ENCODE measurements around the gene PACSIN2.

Gene PACSIN2

GRCh38 chr22:42847110-42847509 lies 167.8 kb downstream of the PACSIN2 start:
- H3K27ac ChIP-seq, result no peak overlapping the region
- no peaks in the 10 kb centered on the region for H3K9me3 ChIP-seq (ENCODE audit: severe bottlenecking)
- no peak for TF ChIP-seq CTCF (IDR thresholded peaks at IDR 0.05; ENCODE audit: low read depth, low read length)
- H3K27me3 ChIP-seq (ENCODE audit: insufficient read depth, low read depth, severe bottlenecking), result no peaks in the 10 kb centered on the region
- H3K36me3 ChIP-seq, result peaks cover 16% of the 10 kb centered on the region
- DNase-seq, result no peak
- H3K4me3 ChIP-seq (ENCODE audit: low read depth, low read length), result no peak overlapping the region

GRCh38 chr22:42844756-42845155 lies 170.2 kb downstream of the PACSIN2 start:
- H3K27me3 ChIP-seq (ENCODE audit: insufficient read depth, low read depth, severe bottlenecking), result no peaks in the 10 kb centered on the region
- H3K27ac ChIP-seq, result no peak overlapping the region
- H3K9me3 ChIP-seq (ENCODE audit: severe bottlenecking), result no peaks in the 10 kb centered on the region
- H3K4me3 ChIP-seq (ENCODE audit: low read depth, low read length), result no peak overlapping the region
- no peak for TF ChIP-seq CTCF (IDR thresholded peaks at IDR 0.05; ENCODE audit: low read depth, low read length)
- DNase-seq, result no peak
- H3K36me3 ChIP-seq, result peaks cover 29% of the 10 kb centered on the region

GRCh38 chr22:42842658-42843370 lies 172.1 kb downstream of the PACSIN2 start:
- TF ChIP-seq CTCF (IDR thresholded peaks at IDR 0.05; ENCODE audit: low read depth, low read length), result no peak
- H3K36me3 ChIP-seq, result peaks cover 29% of the 10 kb centered on the region
- no peaks in the 10 kb centered on the region for H3K9me3 ChIP-seq (ENCODE audit: severe bottlenecking)
- no peak for DNase-seq
- H3K4me3 ChIP-seq (ENCODE audit: low read depth, low read length), result no peak overlapping the region
- H3K27ac ChIP-seq, result no peak overlapping the region
- H3K27me3 ChIP-seq (ENCODE audit: insufficient read depth, low read depth, severe bottlenecking), result no peaks in the 10 kb centered on the region

- Histone ChIP-seq H3K4me3 (ENCODE audit: low read depth, low read length) (no peak overlapping the region), H3K27ac (no peak overlapping the region), H3K36me3 (peaks cover 32% of the 10 kb centered on the region), H3K9me3 (ENCODE audit: severe bottlenecking) (no peaks in the 10 kb centered on the region), H3K27me3 (ENCODE audit: insufficient read depth, low read depth, severe bottlenecking) (no peaks in the 10 kb centered on the region)
- no peak for DNase-seq
- no peak for TF ChIP-seq CTCF (IDR thresholded peaks at IDR 0.05; ENCODE audit: low read depth, low read length)
These were observed 173.5 kb downstream of the PACSIN2 start for GRCh38 chr22:42841444-42841843.

- no peaks in the 10 kb centered on the region for H3K27me3 ChIP-seq (ENCODE audit: insufficient read depth, low read depth, severe bottlenecking)
- H3K9me3 ChIP-seq (ENCODE audit: severe bottlenecking), result no peaks in the 10 kb centered on the region
- H3K4me3 ChIP-seq (ENCODE audit: low read depth, low read length), result no peak overlapping the region
- peaks cover 36% of the 10 kb centered on the region for H3K36me3 ChIP-seq
- DNase-seq, result no peak
- no peak for TF ChIP-seq CTCF (IDR thresholded peaks at IDR 0.05; ENCODE audit: low read depth, low read length)
- H3K27ac ChIP-seq, result no peak overlapping the region
These were observed 177.4 kb downstream of the PACSIN2 start for GRCh38 chr22:42837556-42837955.

GRCh38 chr22:42836026-42836425 lies 178.9 kb downstream of the PACSIN2 start:
- H3K36me3 ChIP-seq, result peaks cover 34% of the 10 kb centered on the region
- H3K27ac ChIP-seq, result no peak overlapping the region
- TF ChIP-seq CTCF (IDR thresholded peaks at IDR 0.05; ENCODE audit: low read depth, low read length), result no peak
- DNase-seq, result no peak
- H3K4me3 ChIP-seq (ENCODE audit: low read depth, low read length), result no peak overlapping the region
- H3K27me3 ChIP-seq (ENCODE audit: insufficient read depth, low read depth, severe bottlenecking), result no peaks in the 10 kb centered on the region
- H3K9me3 ChIP-seq (ENCODE audit: severe bottlenecking), result no peaks in the 10 kb centered on the region
